K562 (cell line): ENCODE results near the gene DOK3. TPM values are rescaled to one million over a fixed set of nuclear protein-coding genes. Genes with fewer than 3 reads are reported as not detected.

Experiments used
- CBX5 ChIP-seq: IDR thresholded peaks from 2 replicates; pipeline ENCODE4 v1.6.1; 2014; ENCODE audit warnings: low read depth, borderline replicate concordance
- CHD2 ChIP-seq: IDR thresholded peaks from 2 replicates; pipeline ENCODE4 v1.6.1; 2011; ENCODE audit warnings: low read depth, low read length
- E2F3 ChIP-seq: fragments of 250-450 bp; sonication (Bioruptor Pico); IDR thresholded peaks from 2 replicates; pipeline ENCODE4 v1.4.0; 2020; ENCODE audit warnings: mild to moderate bottlenecking
- EP300 ChIP-seq: IDR thresholded peaks from 2 replicates; pipeline ENCODE4 v1.6.1; 2012; ENCODE audit warnings: low read length, improper control_type of control experiment
- ETV5 ChIP-seq: sonication (generic); formaldehyde crosslinking; IDR thresholded peaks from 2 replicates; pipeline ENCODE4 v1.4.0; 2020; ENCODE audit warnings: low read depth, mild to moderate bottlenecking, missing genetic modification reagents
- GATA2 ChIP-seq: sonication (generic); formaldehyde crosslinking; IDR thresholded peaks from 2 replicates; pipeline ENCODE4 v1.4.0; 2020; ENCODE audit warnings: mild to moderate bottlenecking, missing genetic modification reagents
- HCFC1 ChIP-seq: IDR thresholded peaks from 2 replicates; pipeline ENCODE4 v1.6.1; 2012; ENCODE audit warnings: low read depth, low read length, improper control_type of control experiment
- MBD2 ChIP-seq: sonication (generic); IDR thresholded peaks from 2 replicates; pipeline ENCODE4 v1.6.1; 2016; ENCODE audit warnings: low read depth, borderline replicate concordance
- NCOA1 ChIP-seq: fragments of 450-650 bp; IDR thresholded peaks from 2 replicates; pipeline ENCODE4 v1.6.1; 2016; ENCODE audit warnings: low read depth
- NCOA6 ChIP-seq: fragments of 450-650 bp; IDR thresholded peaks from 2 replicates; pipeline ENCODE4 v1.6.1; 2017; ENCODE audit warnings: mild to moderate bottlenecking
- NCOR1 ChIP-seq: fragments of 450-650 bp; IDR thresholded peaks from 2 replicates; pipeline ENCODE4 v1.6.1; 2016; ENCODE audit warnings: mild to moderate bottlenecking, moderate library complexity
- RBFOX2 ChIP-seq: fragments of 200-400 bp; formaldehyde crosslinking; IDR thresholded peaks from 2 replicates; pipeline ENCODE4 v1.6.1; 2017; ENCODE audit warnings: low read depth, mild to moderate bottlenecking, low read length, moderate library complexity
- RFX7 ChIP-seq: fragments of 250-450 bp; sonication (Bioruptor Pico); IDR thresholded peaks from 2 replicates; pipeline ENCODE4 v1.5.1; 2021; ENCODE audit warnings: mild to moderate bottlenecking
- TCF15 ChIP-seq: fragments of 250-450 bp; sonication (Bioruptor Pico); IDR thresholded peaks from 2 replicates; pipeline ENCODE4 v1.8.0; 2022; ENCODE audit warnings: moderate library complexity, mild to moderate bottlenecking, inconsistent platforms
- TSC22D4 ChIP-seq: fragments of 450-650 bp; IDR thresholded peaks from 2 replicates; pipeline ENCODE4 v1.6.1; 2016; ENCODE audit warnings: missing genetic modification characterization, missing biosample characterization, control low read depth
- ZBTB7A ChIP-seq: IDR thresholded peaks from 2 replicates; pipeline ENCODE4 v1.6.1; 2011; ENCODE audit warnings: low read depth, mild to moderate bottlenecking, low read length, moderate library complexity, borderline replicate concordance; ENCODE audit not compliant: control insufficient read depth
- ZNF436 ChIP-seq: fragments of 250-450, 450-650 bp; sonication (Bioruptor Pico); formaldehyde crosslinking; IDR thresholded peaks from 2 replicates; pipeline ENCODE4 v1.7.0; 2020; ENCODE audit warnings: mild to moderate bottlenecking
- polyA plus RNA-seq, 8 experiments: library from polyadenylated mRNA; depleted of rRNA in 4 of 8; stranded (reverse) in 5 of 8; unstranded in 3 of 8; fragments of >200 nt; fragmentation: Nextera tagmentation in 2 of 8; fragmentation: Illumina TruSeq in 1 of 8; extraction: Ambion mirVana in 2 of 8; extraction: Trizol in 1 of 8; gene quantifications; 2 replicates each; pipeline versions ENCODE4 v1.2.1 to v1.2.3, GENCODE V29; 2011 to 2014; ENCODE audit warnings: inconsistent platforms in 1 of 8, missing spikeins in 1 of 8
- total RNA-seq, 7 experiments: library from RNA; depleted of rRNA in 6 of 7; stranded (reverse); fragments of >200 nt in 6 of 7; fragmentation: Illumina TruSeq in 2 of 7; extraction: Trizol in 2 of 7; gene quantifications; 2 replicates each; pipeline versions ENCODE4 v1.2.1 to v1.2.3, GENCODE V29; 2011 to 2021; ENCODE audit warnings: low replicate concordance in 1 of 7
- TF ChIP-seq, protein P1 (sequence below): sonication (generic); formaldehyde crosslinking; IDR thresholded peaks from 2 replicates; pipeline ENCODE4 v1.8.0; 2022; ENCODE audit warnings: mild to moderate bottlenecking, missing genetic modification reagents
- TF ChIP-seq, protein P2 (sequence below): fragments of 250-450 bp; sonication (Bioruptor Pico); IDR thresholded peaks from 2 replicates; pipeline ENCODE4 v1.4.0; 2020; ENCODE audit warnings: mild to moderate bottlenecking, moderate library complexity
- TF ChIP-seq, protein P3 (sequence below), 2 experiments: IDR thresholded peaks; 2 replicates each; pipeline ENCODE4 v1.6.1; 2011; ENCODE audit warnings: borderline replicate concordance in 1 of 2, control low read depth in 1 of 2, low read depth in 1 of 2, low read length in 1 of 2, mild to moderate bottlenecking in 1 of 2, mixed read lengths in 1 of 2, moderate library complexity in 1 of 2; ENCODE audit not compliant: insufficient read depth in 1 of 2, insufficient read length in 1 of 2, poor library complexity in 1 of 2, severe bottlenecking in 1 of 2; ENCODE audit errors: extremely low read depth in 1 of 2
- TF ChIP-seq, protein P4 (sequence below): fragments of 450-650 bp; formaldehyde crosslinking; IDR thresholded peaks from 2 replicates; pipeline ENCODE4 v1.4.0; 2020; ENCODE audit warnings: mild to moderate bottlenecking, moderate library complexity

The DOK3 gene
- total and polyA plus RNA-seq, 9 of the 15 experiments (the other 6 are each of a cell fraction or from before 2014, with no cell fraction given), result 1.3 to 23.0 (median 8.0) TPM

DNA sequence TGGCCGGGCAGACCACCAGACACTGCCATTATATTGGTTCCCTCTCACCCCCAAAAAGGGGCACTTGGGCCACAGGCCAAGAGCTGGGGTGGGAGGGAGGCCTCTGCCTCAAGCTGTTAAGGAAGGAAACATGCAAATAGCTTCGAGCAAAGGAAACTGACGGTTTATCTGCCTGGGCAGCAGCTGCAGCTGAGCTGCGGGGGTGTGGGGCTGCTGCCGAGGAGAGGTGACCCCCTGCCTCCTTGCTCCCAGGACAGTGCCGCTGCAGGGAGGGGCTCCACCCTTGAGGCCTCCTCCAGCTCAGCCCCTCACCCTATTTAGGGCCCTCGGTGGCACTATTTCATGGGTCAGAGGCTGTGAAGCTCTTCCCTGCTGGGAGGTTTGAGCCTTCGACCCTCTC, 789 bp downstream of the DOK3 start (continued):
- 0 out of 2 replicates have a peak, but pooled peaks have one; percentile 23 for TF ChIP-seq GATA2 (CRISPR knock-in tag)
- no peak for TF ChIP-seq TCF15 (CRISPR knock-in tag)
- no peak for TF ChIP-seq NCOA6
- TF ChIP-seq RBFOX2, result peak; percentile 13
- no peak for TF ChIP-seq TSC22D4 (tag)
- TF ChIP-seq NCOA1, result peak; percentile 47; the same call in 1 of the 2 replicates
- TF ChIP-seq, protein P1, sequence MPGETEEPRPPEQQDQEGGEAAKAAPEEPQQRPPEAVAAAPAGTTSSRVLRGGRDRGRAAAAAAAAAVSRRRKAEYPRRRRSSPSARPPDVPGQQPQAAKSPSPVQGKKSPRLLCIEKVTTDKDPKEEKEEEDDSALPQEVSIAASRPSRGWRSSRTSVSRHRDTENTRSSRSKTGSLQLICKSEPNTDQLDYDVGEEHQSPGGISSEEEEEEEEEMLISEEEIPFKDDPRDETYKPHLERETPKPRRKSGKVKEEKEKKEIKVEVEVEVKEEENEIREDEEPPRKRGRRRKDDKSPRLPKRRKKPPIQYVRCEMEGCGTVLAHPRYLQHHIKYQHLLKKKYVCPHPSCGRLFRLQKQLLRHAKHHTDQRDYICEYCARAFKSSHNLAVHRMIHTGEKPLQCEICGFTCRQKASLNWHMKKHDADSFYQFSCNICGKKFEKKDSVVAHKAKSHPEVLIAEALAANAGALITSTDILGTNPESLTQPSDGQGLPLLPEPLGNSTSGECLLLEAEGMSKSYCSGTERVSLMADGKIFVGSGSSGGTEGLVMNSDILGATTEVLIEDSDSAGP (CRISPR knock-in tag), result no peak
- TF ChIP-seq ZNF436, result no peak
- TF ChIP-seq HCFC1, result no peak
- no peak for TF ChIP-seq E2F3
- TF ChIP-seq MBD2, result 0 out of 2 replicates have a peak, but pooled peaks have one; percentile 27
- TF ChIP-seq CBX5, result no peak
- TF ChIP-seq ETV5 (CRISPR knock-in tag), result no peak
- TF ChIP-seq, protein P2, sequence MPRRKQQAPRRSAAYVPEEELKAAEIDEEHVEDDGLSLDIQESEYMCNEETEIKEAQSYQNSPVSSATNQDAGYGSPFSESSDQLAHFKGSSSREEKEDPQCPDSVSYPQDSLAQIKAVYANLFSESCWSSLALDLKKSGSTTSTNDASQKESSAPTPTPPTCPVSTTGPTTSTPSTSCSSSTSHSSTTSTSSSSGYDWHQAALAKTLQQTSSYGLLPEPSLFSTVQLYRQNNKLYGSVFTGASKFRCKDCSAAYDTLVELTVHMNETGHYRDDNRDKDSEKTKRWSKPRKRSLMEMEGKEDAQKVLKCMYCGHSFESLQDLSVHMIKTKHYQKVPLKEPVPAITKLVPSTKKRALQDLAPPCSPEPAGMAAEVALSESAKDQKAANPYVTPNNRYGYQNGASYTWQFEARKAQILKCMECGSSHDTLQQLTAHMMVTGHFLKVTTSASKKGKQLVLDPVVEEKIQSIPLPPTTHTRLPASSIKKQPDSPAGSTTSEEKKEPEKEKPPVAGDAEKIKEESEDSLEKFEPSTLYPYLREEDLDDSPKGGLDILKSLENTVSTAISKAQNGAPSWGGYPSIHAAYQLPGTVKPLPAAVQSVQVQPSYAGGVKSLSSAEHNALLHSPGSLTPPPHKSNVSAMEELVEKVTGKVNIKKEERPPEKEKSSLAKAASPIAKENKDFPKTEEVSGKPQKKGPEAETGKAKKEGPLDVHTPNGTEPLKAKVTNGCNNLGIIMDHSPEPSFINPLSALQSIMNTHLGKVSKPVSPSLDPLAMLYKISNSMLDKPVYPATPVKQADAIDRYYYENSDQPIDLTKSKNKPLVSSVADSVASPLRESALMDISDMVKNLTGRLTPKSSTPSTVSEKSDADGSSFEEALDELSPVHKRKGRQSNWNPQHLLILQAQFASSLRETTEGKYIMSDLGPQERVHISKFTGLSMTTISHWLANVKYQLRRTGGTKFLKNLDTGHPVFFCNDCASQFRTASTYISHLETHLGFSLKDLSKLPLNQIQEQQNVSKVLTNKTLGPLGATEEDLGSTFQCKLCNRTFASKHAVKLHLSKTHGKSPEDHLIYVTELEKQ (CRISPR knock-in tag), result no peak
- TF ChIP-seq NCOR1, result peak; percentile 86
- TF ChIP-seq EP300, result peak; percentile 87; the same call in 1 of the 2 replicates
- TF ChIP-seq ZBTB7A, result peak; percentile 94; the same call in 1 of the 2 replicates
- TF ChIP-seq, protein P3, sequence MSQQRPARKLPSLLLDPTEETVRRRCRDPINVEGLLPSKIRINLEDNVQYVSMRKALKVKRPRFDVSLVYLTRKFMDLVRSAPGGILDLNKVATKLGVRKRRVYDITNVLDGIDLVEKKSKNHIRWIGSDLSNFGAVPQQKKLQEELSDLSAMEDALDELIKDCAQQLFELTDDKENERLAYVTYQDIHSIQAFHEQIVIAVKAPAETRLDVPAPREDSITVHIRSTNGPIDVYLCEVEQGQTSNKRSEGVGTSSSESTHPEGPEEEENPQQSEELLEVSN (IDR thresholded peaks at IDR 0.05; ENCODE audit: borderline replicate concordance in 1 of 2, extremely low read depth in 1 of 2, insufficient read depth in 1 of 2, insufficient read length in 1 of 2, low read depth in 1 of 2, low read length in 1 of 2, poor library complexity in 1 of 2, severe bottlenecking in 1 of 2), result peak in 1 of 2 experiments; percentile 41
- TF ChIP-seq CHD2, result no peak
- no peak for TF ChIP-seq RFX7 (CRISPR knock-in tag)
- TF ChIP-seq, protein P4, sequence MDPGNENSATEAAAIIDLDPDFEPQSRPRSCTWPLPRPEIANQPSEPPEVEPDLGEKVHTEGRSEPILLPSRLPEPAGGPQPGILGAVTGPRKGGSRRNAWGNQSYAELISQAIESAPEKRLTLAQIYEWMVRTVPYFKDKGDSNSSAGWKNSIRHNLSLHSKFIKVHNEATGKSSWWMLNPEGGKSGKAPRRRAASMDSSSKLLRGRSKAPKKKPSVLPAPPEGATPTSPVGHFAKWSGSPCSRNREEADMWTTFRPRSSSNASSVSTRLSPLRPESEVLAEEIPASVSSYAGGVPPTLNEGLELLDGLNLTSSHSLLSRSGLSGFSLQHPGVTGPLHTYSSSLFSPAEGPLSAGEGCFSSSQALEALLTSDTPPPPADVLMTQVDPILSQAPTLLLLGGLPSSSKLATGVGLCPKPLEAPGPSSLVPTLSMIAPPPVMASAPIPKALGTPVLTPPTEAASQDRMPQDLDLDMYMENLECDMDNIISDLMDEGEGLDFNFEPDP (CRISPR knock-in tag), result no peak
